ENCODE data around the gene LTBP1.

The LTBP1 gene

GRCh38 chr2:33186937-33187336, 240.2 kb downstream of the LTBP1 start:
- no peak for DNase-seq (ENCODE audit: low read depth in 2 of 3, low spot score in 2 of 3)

- no peak for DNase-seq (ENCODE audit: low read depth in 2 of 3, low spot score in 2 of 3)
Observed at GRCh38 chr2:33188799-33189198, 242.0 kb downstream of the LTBP1 start.

GRCh38 chr2:33190393-33190937, 243.7 kb downstream of the LTBP1 start:
- no peak for DNase-seq (ENCODE audit: low read depth in 2 of 3, low spot score in 2 of 3)

- DNase-seq (ENCODE audit: low read depth in 2 of 3, low spot score in 2 of 3) = no peak
Observed at GRCh38 chr2:33195891-33196290, 249.1 kb downstream of the LTBP1 start.

GRCh38 chr2:33196700-33197099, 249.9 kb downstream of the LTBP1 start:
- no peak for DNase-seq (ENCODE audit: low read depth in 2 of 3, low spot score in 2 of 3)

GRCh38 chr2:33197198-33197938, 250.6 kb downstream of the LTBP1 start:
- DNase-seq (ENCODE audit: low read depth in 2 of 3, low spot score in 2 of 3) = no peak

GRCh38 chr2:33202641-33203522, 256.1 kb downstream of the LTBP1 start:
- no peak for DNase-seq (ENCODE audit: low read depth in 2 of 3, low spot score in 2 of 3)

- no peak for DNase-seq (ENCODE audit: low read depth in 2 of 3, low spot score in 2 of 3)
Observed at GRCh38 chr2:33204945-33205344, 258.2 kb downstream of the LTBP1 start.

- DNase-seq (ENCODE audit: low read depth in 2 of 3, low spot score in 2 of 3) = no peak
Observed at GRCh38 chr2:33205693-33206434, 259.1 kb downstream of the LTBP1 start.

GRCh38 chr2:33207151-33207740, 260.5 kb downstream of the LTBP1 start:
- no peak for DNase-seq (ENCODE audit: low read depth in 2 of 3, low spot score in 2 of 3)

GRCh38 chr2:33208400-33208799, 261.6 kb downstream of the LTBP1 start:
- DNase-seq (ENCODE audit: low read depth in 2 of 3, low spot score in 2 of 3) = no peak

- DNase-seq (ENCODE audit: low read depth in 2 of 3, low spot score in 2 of 3) = no peak
Observed at GRCh38 chr2:33209976-33210375, 263.2 kb downstream of the LTBP1 start.

GRCh38 chr2:33210626-33211025, 263.9 kb downstream of the LTBP1 start:
- DNase-seq (ENCODE audit: low read depth in 2 of 3, low spot score in 2 of 3) = no peak

- DNase-seq (ENCODE audit: low read depth in 2 of 3, low spot score in 2 of 3) = no peak
Observed at GRCh38 chr2:33212151-33212550, 265.4 kb downstream of the LTBP1 start.

GRCh38 chr2:33213244-33213643, 266.5 kb downstream of the LTBP1 start:
- no peak for DNase-seq (ENCODE audit: low read depth in 2 of 3, low spot score in 2 of 3)

- DNase-seq (ENCODE audit: low read depth in 2 of 3, low spot score in 2 of 3) = no peak
Observed at GRCh38 chr2:33213648-33214047, 266.9 kb downstream of the LTBP1 start.

GRCh38 chr2:33214436-33214835, 267.7 kb downstream of the LTBP1 start:
- DNase-seq (ENCODE audit: low read depth in 2 of 3, low spot score in 2 of 3) = no peak

- no peak for DNase-seq (ENCODE audit: low read depth in 2 of 3, low spot score in 2 of 3)
Observed at GRCh38 chr2:33214857-33215256, 268.1 kb downstream of the LTBP1 start.

GRCh38 chr2:33215299-33215698, 268.5 kb downstream of the LTBP1 start:
- no peak for DNase-seq (ENCODE audit: low read depth in 2 of 3, low spot score in 2 of 3)

- no peak for DNase-seq (ENCODE audit: low read depth in 2 of 3, low spot score in 2 of 3)
Observed at GRCh38 chr2:33215983-33216382, 269.2 kb downstream of the LTBP1 start.
